CD4-positive, CD25-positive, alpha-beta regulatory T cell (primary cell): ENCODE data around the gene USP46. TPM values are rescaled to one million over a fixed set of nuclear protein-coding genes. Genes with fewer than 3 reads are reported as not detected.

ENCODE experiments used
- ATAC-seq, 2 donors: fragments of 150-1000 bp; cut with Tn5 transposase; one replicate each; pipeline ENCODE4 v1.10.0; 2021; ENCODE audit warnings: low read depth in 2 of 2, moderate number of reproducible peaks in 2 of 2, moderate library complexity in 1 of 2
- DNase-seq, 3 donors: peaks; one replicate each; pipeline versions ENCODE4 v3.0.0 to v3.0.0-alpha.2; 2012 to 2022; ENCODE audit warnings: mixed read lengths in 1 of 3
- H3K27ac ChIP-seq: one replicate; pipeline ENCODE4 v1.7.0; 2013; ENCODE audit warnings: mild to moderate bottlenecking, low read length; ENCODE audit not compliant: insufficient read depth, poor library complexity, severe bottlenecking
- H3K27me3 ChIP-seq: one replicate; pipeline ENCODE4 v1.7.0; 2013; ENCODE audit warnings: low read length; ENCODE audit not compliant: control insufficient read depth, insufficient read depth
- H3K36me3 ChIP-seq: one replicate; pipeline ENCODE4 v1.7.0; 2013; ENCODE audit warnings: mild to moderate bottlenecking, low read length, moderate library complexity; ENCODE audit not compliant: control insufficient read depth, insufficient read depth
- H3K4me1 ChIP-seq: 2 replicates; pipeline ENCODE4 v1.7.0; 2013; ENCODE audit warnings: mild to moderate bottlenecking, low read length; ENCODE audit not compliant: insufficient read depth, control insufficient read depth, poor library complexity, severe bottlenecking
- H3K4me3 ChIP-seq: one replicate; pipeline ENCODE4 v1.7.0; 2013; ENCODE audit warnings: low read depth, mild to moderate bottlenecking, low read length, moderate library complexity
- H3K9me3 ChIP-seq, 2 experiments: 1 replicate in 1 of 2; 2 replicates in 1 of 2; pipeline ENCODE4 v1.7.0; 2013; ENCODE audit warnings: low read length in 2 of 2, mild to moderate bottlenecking in 1 of 2, moderate library complexity in 1 of 2; ENCODE audit not compliant: control insufficient read depth in 2 of 2
- H3K27ac Mint-ChIP-seq, 3 donors: one replicate each; pipeline ENCODE4 v1.8.0; 2020 to 2022; ENCODE audit warnings: mild to moderate bottlenecking in 3 of 3, mixed read lengths in 3 of 3, moderate library complexity in 2 of 3
- H3K27me3 Mint-ChIP-seq: one replicate; pipeline ENCODE4 v1.8.0; 2022; ENCODE audit warnings: mild to moderate bottlenecking, mixed read lengths
- H3K36me3 Mint-ChIP-seq: one replicate; pipeline ENCODE4 v1.8.0; 2020; ENCODE audit warnings: mixed read lengths
- H3K4me1 Mint-ChIP-seq, 4 donors: one replicate each; pipeline ENCODE4 v1.8.0; 2020 to 2022; ENCODE audit warnings: mixed read lengths in 4 of 4, mild to moderate bottlenecking in 1 of 4
- H3K4me3 Mint-ChIP-seq, 4 donors: one replicate each; pipeline ENCODE4 v1.8.0; 2020 to 2022; ENCODE audit warnings: mild to moderate bottlenecking in 4 of 4, mixed read lengths in 4 of 4, moderate library complexity in 3 of 4
- H3K9me3 Mint-ChIP-seq, 7 donors: one replicate each; pipeline ENCODE4 v1.8.0; 2020 to 2022; ENCODE audit warnings: mixed read lengths in 7 of 7, mild to moderate bottlenecking in 3 of 7, moderate library complexity in 2 of 7
- polyA plus RNA-seq, 4 donors: library from polyadenylated mRNA; unstranded; fragments of 300-500 nt; fragmentation: Illumina TruSeq; gene quantifications; one replicate each; pipeline ENCODE4 v1.2.3, GENCODE V29; 2021
- total RNA-seq: library from RNA; stranded (reverse); gene quantifications from one replicate; pipeline ENCODE4 v1.2.3, GENCODE V29; 2022

The USP46 gene
- total and polyA plus RNA-seq, 5 donors from 2014 or later: 0.32 to 9.6 (median 1.7) TPM

DNA sequence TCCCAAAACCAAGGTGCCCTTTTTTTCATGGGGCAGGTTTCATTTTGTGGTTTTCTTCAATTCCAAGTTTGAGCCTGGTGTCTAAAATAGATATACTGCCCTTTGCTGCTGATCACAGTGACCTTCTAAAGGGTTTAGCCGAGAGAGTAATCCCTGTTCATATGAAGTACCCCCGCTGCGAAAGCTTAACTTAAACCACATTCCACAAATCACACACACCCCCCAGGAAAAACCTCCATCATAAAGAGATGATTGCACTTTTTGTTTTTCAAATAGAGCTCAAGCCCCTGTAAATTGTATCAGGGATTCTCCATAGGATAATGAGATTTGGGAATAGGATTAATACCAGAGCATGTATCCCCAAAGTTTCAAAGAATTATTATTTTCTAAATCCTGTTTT is 90.8 kb downstream of the USP46 start:
- ATAC-seq: no peak
- Histone ChIP-seq H3K4me1 (no peaks in the 10 kb centered on the region), H3K9me3 (no peaks in the 10 kb centered on the region), H3K27me3 (no peaks in the 10 kb centered on the region), H3K4me3 (no peak overlapping the region), H3K27ac (no peak overlapping the region), H3K36me3 (no peaks in the 10 kb centered on the region)
- no peak overlapping the region for H3K27ac Mint-ChIP-seq
- no peaks in the 10 kb centered on the region for H3K4me1 Mint-ChIP-seq
- no peak overlapping the region for H3K4me3 Mint-ChIP-seq
- no peak for DNase-seq
- H3K27me3 Mint-ChIP-seq: no peaks in the 10 kb centered on the region
- no peaks in the 10 kb centered on the region for H3K36me3 Mint-ChIP-seq
- peaks cover 0 to 2% (median 0%) of the 10 kb centered on the region in 7 donors for H3K9me3 Mint-ChIP-seq

DNA sequence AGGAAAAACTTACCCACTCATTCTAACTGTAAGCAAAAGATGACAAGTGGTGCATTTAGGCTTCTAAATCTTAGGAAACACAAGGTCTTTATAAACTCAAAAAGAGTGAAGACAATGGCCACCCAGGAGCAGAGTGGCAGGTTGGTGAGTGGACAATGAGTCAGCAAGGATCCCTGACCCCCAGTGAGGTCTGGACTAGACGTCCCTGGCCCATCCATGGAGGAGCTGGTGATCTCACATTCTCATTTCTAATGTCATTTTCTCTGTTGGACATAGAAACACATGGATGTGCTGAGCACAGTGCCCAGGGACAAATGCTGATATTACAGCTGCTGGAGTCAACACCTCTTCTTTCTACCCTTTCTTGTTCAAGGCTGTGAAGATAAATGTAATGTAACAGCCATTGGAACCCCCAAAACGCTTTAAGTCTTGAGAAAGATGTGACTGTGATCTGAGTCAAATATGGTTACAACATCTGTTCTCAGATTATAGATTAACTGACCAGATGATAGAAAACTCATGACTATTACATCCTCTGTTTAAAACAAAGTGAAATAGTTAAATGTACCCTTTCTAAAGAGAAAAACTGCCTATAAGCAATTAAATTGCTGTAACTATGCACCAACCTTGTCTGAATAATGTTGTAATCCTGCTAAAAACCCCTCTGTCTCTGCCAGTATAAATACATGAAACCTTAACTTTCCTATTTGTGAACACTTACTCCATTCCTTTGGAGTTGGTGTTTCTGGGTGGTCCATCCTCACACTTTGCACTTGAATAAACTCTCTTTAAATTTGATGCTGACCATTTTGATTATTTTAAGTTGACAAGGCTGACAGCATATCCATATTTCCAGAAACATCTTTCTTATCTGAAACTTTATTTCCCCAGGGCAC is 92.7 kb downstream of the USP46 start:
- ATAC-seq: no peak
- Mint-ChIP-seq H3K9me3 (peaks cover 0 to 5% (median 0%) of the 10 kb centered on the region in 7 donors), H3K27ac (no peak overlapping the region), H3K36me3 (no peaks in the 10 kb centered on the region), H3K4me1 (no peaks in the 10 kb centered on the region), H3K27me3 (no peaks in the 10 kb centered on the region), H3K4me3 (no peak overlapping the region)
- no peaks in the 10 kb centered on the region for H3K36me3 ChIP-seq
- no peak overlapping the region for H3K4me3 ChIP-seq
- H3K9me3 ChIP-seq: no peaks in the 10 kb centered on the region
- H3K27me3 ChIP-seq: no peaks in the 10 kb centered on the region
- no peaks in the 10 kb centered on the region for H3K4me1 ChIP-seq
- DNase-seq: no peak
- no peak overlapping the region for H3K27ac ChIP-seq

DNA sequence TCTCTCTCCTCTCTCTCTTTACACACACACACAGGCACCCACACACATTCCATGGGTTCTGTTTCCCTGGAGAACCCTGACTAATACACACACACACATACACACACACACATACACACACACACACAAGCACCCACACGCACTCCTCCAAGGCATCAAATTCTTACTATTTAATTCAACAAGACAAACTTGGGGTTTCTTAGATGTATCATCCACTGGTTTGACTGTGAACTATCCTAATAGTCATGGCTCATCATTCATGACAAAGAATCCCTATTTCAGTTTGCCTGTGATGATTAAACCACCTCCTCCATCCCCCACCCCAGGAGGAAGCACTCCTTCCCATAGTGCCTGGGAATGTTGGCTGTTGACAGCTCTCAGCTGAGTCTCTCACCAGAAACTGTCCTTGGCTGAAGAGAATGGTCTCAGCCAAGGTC is 98.2 kb downstream of the USP46 start:
- ATAC-seq: no peak
- Histone ChIP-seq H3K27me3 (no peaks in the 10 kb centered on the region), H3K9me3 (no peaks in the 10 kb centered on the region), H3K4me1 (no peaks in the 10 kb centered on the region), H3K4me3 (no peak overlapping the region), H3K27ac (no peak overlapping the region), H3K36me3 (no peaks in the 10 kb centered on the region)
- Mint-ChIP-seq H3K27ac (no peak overlapping the region), H3K9me3 (peaks cover 0 to 3% (median 0%) of the 10 kb centered on the region in 7 donors), H3K36me3 (no peaks in the 10 kb centered on the region), H3K4me1 (no peaks in the 10 kb centered on the region), H3K27me3 (no peaks in the 10 kb centered on the region), H3K4me3 (no peak overlapping the region)
- no peak for DNase-seq

DNA sequence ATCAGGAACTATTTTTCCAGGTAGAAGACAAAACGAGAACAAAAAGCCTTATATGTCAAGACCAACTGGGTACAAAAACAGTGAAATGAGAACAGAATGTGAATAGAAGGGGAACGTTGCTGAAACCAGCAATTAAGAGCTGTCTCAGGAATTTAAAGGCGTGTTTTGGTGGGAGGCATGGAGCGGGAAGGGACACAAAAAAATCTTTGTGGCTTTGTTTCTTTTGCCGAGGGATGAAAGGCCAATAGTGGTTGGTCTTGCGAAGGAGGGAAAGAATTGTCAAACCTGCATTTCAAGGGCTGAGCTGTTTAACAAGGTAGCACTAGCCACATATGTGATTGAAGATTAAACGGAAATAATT is 103.8 kb downstream of the USP46 start:
- Mint-ChIP-seq H3K36me3 (no peaks in the 10 kb centered on the region), H3K27me3 (peaks cover 13% of the 10 kb centered on the region), H3K27ac (no peak overlapping the region), H3K9me3 (peaks cover 0 to 3% (median 0%) of the 10 kb centered on the region in 7 donors), H3K4me1 (no peaks in the 10 kb centered on the region), H3K4me3 (no peak overlapping the region)
- Histone ChIP-seq H3K9me3 (no peaks in the 10 kb centered on the region), H3K4me1 (no peaks in the 10 kb centered on the region), H3K4me3 (no peak overlapping the region), H3K27ac (no peak overlapping the region), H3K27me3 (no peaks in the 10 kb centered on the region), H3K36me3 (no peaks in the 10 kb centered on the region)
- ATAC-seq (no peak), DNase-seq (no peak)

DNA sequence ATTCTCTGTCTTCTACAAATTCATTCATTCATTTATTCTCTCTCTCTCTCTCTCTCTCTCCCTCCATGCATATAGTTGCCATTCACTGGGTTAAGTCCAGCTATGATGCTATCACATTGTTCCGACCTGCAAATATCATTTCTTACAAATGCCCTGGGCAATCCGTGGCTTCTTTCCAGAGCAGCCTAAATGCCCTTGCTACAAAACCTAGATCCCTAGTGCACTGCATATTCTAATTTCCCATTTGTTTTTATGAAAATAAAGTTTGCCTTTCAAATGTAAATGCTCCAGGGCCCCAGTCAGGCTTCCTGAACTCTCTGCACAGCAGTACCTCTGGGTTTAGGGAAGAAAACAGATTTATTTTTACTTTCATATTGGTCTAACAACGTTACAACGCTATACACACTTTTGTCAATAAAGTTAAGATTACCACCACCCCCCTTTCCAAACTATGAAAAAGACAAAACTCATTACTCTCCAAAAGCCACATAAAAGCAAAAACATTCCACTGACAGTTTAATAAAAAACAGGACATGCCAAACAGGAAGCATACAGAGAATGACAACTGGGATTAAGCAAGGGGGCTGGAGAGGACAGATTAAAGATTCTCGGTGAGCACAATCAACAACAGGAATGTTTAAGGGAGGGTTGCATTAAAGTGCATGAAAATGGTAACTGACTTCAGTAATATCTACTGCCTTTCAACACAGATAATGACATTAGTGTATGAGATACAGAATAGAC is 104.3 kb downstream of the USP46 start:
- DNase-seq: no peak
- Histone ChIP-seq H3K9me3 (no peaks in the 10 kb centered on the region), H3K36me3 (no peaks in the 10 kb centered on the region), H3K27ac (no peak overlapping the region), H3K4me3 (no peak overlapping the region), H3K27me3 (no peaks in the 10 kb centered on the region), H3K4me1 (no peaks in the 10 kb centered on the region)
- no peaks in the 10 kb centered on the region for H3K36me3 Mint-ChIP-seq
- H3K27me3 Mint-ChIP-seq: peaks cover 13% of the 10 kb centered on the region
- no peak overlapping the region for H3K27ac Mint-ChIP-seq
- ATAC-seq: no peak
- H3K4me1 Mint-ChIP-seq: no peaks in the 10 kb centered on the region
- peaks cover 0 to 3% (median 0%) of the 10 kb centered on the region in 7 donors for H3K9me3 Mint-ChIP-seq
- no peak overlapping the region for H3K4me3 Mint-ChIP-seq

DNA sequence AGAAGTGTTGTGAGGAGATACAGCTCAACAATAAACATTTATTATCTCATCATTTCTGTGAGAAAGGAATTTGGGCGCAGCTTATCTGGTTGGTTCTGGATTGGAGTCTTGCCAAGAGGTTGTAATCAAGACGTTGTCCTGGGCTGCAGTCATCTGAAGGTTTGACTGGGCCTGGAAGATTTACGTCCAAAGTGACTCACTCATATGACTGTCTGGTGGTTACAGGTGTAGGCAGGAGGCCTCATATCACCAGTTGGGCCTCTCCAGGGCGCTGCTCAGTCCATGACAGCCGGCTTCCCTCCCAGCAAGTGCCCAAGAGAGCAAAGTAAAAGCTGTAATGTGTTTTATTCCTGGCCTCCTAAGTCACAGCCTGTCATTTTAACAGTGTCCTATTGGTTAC is 106.3 kb downstream of the USP46 start:
- Histone ChIP-seq H3K27me3 (no peaks in the 10 kb centered on the region), H3K4me1 (no peaks in the 10 kb centered on the region), H3K36me3 (no peaks in the 10 kb centered on the region), H3K4me3 (no peak overlapping the region), H3K9me3 (no peaks in the 10 kb centered on the region), H3K27ac (no peak overlapping the region)
- ATAC-seq (no peak), DNase-seq (no peak)
- Mint-ChIP-seq H3K27me3 (peaks cover 22% of the 10 kb centered on the region), H3K4me1 (no peaks in the 10 kb centered on the region), H3K27ac (no peak overlapping the region), H3K9me3 (peaks cover 0 to 3% (median 0%) of the 10 kb centered on the region in 7 donors), H3K36me3 (no peaks in the 10 kb centered on the region), H3K4me3 (no peak overlapping the region)

DNA sequence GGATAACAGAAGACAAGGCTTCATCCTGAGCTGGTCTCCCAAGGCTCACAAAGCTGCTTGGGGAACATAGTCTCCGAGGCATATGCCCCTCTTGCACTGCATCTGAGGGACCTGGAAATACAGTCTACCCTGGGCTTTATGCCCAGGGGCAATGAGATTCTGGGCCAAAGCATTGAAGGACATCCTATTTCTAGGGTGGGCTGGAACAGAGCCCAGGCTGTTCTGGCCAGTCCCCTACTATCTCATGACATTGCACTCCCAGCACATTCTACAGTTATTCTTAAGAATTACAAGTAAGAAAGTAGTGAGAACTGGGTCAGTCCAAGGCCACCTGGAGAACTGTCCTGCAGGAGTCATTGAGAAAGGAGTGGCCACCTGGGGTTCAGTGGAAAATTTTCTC is 107.6 kb downstream of the USP46 start:
- DNase-seq: no peak
- H3K27ac ChIP-seq: no peak overlapping the region
- H3K27ac Mint-ChIP-seq: no peak overlapping the region
- H3K36me3 Mint-ChIP-seq: no peaks in the 10 kb centered on the region
- no peaks in the 10 kb centered on the region for H3K4me1 Mint-ChIP-seq
- no peaks in the 10 kb centered on the region for H3K9me3 ChIP-seq
- no peak overlapping the region for H3K4me3 Mint-ChIP-seq
- peaks cover 0 to 5% (median 0%) of the 10 kb centered on the region in 7 donors for H3K9me3 Mint-ChIP-seq
- no peaks in the 10 kb centered on the region for H3K4me1 ChIP-seq
- H3K27me3 ChIP-seq: no peaks in the 10 kb centered on the region
- H3K27me3 Mint-ChIP-seq: peaks cover 22% of the 10 kb centered on the region
- H3K36me3 ChIP-seq: no peaks in the 10 kb centered on the region
- H3K4me3 ChIP-seq: no peak overlapping the region
- ATAC-seq: no peak
